ENCODE measurements around the gene EPAS1. TPM values are rescaled to one million over a fixed set of nuclear protein-coding genes. Genes with fewer than 3 reads are reported as not detected.

Gene EPAS1
- total and polyA plus RNA-seq, 2 of the 8 experiments (the other 6 are each of a cell fraction or from before 2014, with no cell fraction given) = 2.0 to 4.9 TPM

DNA sequence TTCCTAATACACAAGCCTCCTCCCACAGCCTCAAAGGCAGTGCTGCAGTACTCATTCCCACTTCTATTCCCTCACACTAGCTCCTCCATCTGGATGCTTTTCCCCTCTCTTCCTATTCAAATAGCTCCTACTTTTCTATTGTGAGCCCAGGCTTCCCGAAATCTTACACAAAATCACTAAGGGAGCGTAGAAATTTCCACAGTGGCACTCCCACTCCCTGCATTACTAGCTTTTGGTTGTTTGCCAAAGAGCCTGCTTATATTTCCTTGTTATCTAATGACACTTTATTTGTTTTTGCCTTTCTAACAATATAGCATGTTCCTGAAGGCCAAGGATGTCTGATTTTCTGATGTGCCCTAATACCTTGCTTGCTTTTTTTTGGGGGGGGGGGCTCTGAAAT is 10.9 kb downstream of the EPAS1 start:
- no peak overlapping the region for H4K91ac ChIP-seq (replicated peaks; ENCODE audit: insufficient read length, low read length)

More for the DNA sequence above, 10.9 kb downstream of the EPAS1 start:
- TF ChIP-seq SUZ12 (IDR thresholded peaks at IDR 0.05; ENCODE audit: low read length) (no peak), RAD21 (IDR thresholded peaks at IDR 0.05 in 1 of 2, conservative IDR thresholded peaks at IDR 0.05 in 1 of 2; ENCODE audit: low read depth in 2 of 2, low read length in 2 of 2) (peak in 1 of 2 experiments; percentile 18; a peak in 1 of 4 replicates)
- no peak for FAIRE-seq
- Histone ChIP-seq H3K79me1 (ENCODE audit: low read depth, low read length) (no peaks in the 10 kb centered on the region), H3K27ac (ENCODE audit: low read depth, low read length) (no peak overlapping the region), H2BK20ac (ENCODE audit: low read length) (no peak overlapping the region), H3K9me3 (ENCODE audit: insufficient read depth in 2 of 2, low read depth in 1 of 2, low read length in 1 of 2) (no peaks in the 10 kb centered on the region), H2BK15ac (ENCODE audit: low read length) (no peak overlapping the region), H3K4me2 (ENCODE audit: insufficient read depth in 1 of 2, low read depth in 2 of 2, low read length in 2 of 2) (no peak overlapping the region), H4K8ac (ENCODE audit: extremely low read depth, insufficient read depth, low read length) (no peak overlapping the region), H3K4me1 (replicated peaks in 1 of 4; ENCODE audit: control insufficient read depth in 3 of 4, insufficient read depth in 4 of 4, low read length in 3 of 4) (peaks cover 0 to 8% (median under 1%) of the 10 kb centered on the region in 4 experiments; a peak in 3 of 7 replicates), H4K20me1 (replicated peaks in 1 of 2; ENCODE audit: control insufficient read depth in 1 of 2, insufficient read depth in 2 of 2, low read length in 2 of 2) (no peaks in the 10 kb centered on the region), H3K23ac (ENCODE audit: insufficient read length) (no peak overlapping the region), H2AK5ac (ENCODE audit: low read depth, low read length) (no peak overlapping the region), H3K14ac (ENCODE audit: insufficient read length) (no peak overlapping the region), H3K4ac (replicated peaks; ENCODE audit: insufficient read length, low read depth, low read length) (no peak overlapping the region), H3K4me3 (ENCODE audit: extremely low read depth in 1 of 4, insufficient read depth in 2 of 4, low read depth in 3 of 4, low read length in 4 of 4) (no peak overlapping the region), H3K27me3 (replicated peaks in 1 of 4; ENCODE audit: control insufficient read depth in 3 of 4, extremely low read depth in 1 of 4, insufficient read depth in 3 of 4, low read length in 3 of 4) (peaks cover 0 to 2% (median 0%) of the 10 kb centered on the region in 4 experiments; a peak in 2 of 7 replicates), H2BK12ac (ENCODE audit: low read depth, low read length) (no peak overlapping the region), H2BK5ac (ENCODE audit: low read depth, low read length) (no peak overlapping the region), H4K5ac (ENCODE audit: insufficient read length, low read depth, low read length) (no peak overlapping the region), H2AFZ (ENCODE audit: low read length) (no peak overlapping the region), H3K18ac (ENCODE audit: extremely low read depth, low read length) (no peak overlapping the region), H3K79me2 (ENCODE audit: control insufficient read depth in 1 of 2, insufficient read depth in 2 of 2, low read length in 2 of 2) (no peaks in the 10 kb centered on the region), H3K56ac (replicated peaks; ENCODE audit: insufficient read length, low read depth, low read length) (no peak overlapping the region), H2BK120ac (replicated peaks; ENCODE audit: low read depth, low read length) (no peak overlapping the region), H3K9ac (replicated peaks in 1 of 4; ENCODE audit: extremely low read depth in 1 of 4, low read depth in 3 of 4, low read length in 3 of 4) (no peak overlapping the region), H3K36me3 (ENCODE audit: control insufficient read depth in 2 of 4, insufficient read depth in 4 of 4, low read length in 3 of 4) (peaks cover 0 to 2% (median 0%) of the 10 kb centered on the region in 4 experiments; a peak in 1 of 8 replicates), H3K23me2 (ENCODE audit: low read depth, low read length) (no peaks in the 10 kb centered on the region)
- POLR2A ChIA-PET (ENCODE audit: partially characterized antibody) = interaction anchor here (0.9 kb wide), 1 partner anchor 19 kb away, joined by 3 read pairs; no protein-coding TSS in a partner anchor
- DNase-seq (ENCODE audit: low read depth in 1 of 2, low spot score in 2 of 2) = no peak
- CTCF ChIA-PET (ENCODE audit: partially characterized antibody) = interaction anchor here (0.8 to 2.7 kb wide), 11 partner anchors 8 to 318 kb away, joined by 3 to 15 read pairs (median 5); no protein-coding TSS in a partner anchor
- WGBS, 2 experiments (ENCODE audit: extremely low coverage in 1 of 2, insufficient coverage in 1 of 2, insufficient read length in 1 of 2, insufficient replicate concordance in 2 of 2, low coverage in 1 of 2, low lambda C conversion rate in 2 of 2, missing lambda C conversion rate in 1 of 2) = 76% methylated on average over 2 of the region's 2 CpGs; no CpG with 5 or more reads in 1 of the 2 experiments
